Measurements from ENCODE around the gene CACFD1.

CACFD1 gene

GRCh38 chr9:133502112-133502511, 42.3 kb downstream of the CACFD1 start:
- DNase-seq, result no peak

- no peak for DNase-seq
Measured at GRCh38 chr9:133505186-133505830, 45.5 kb downstream of the CACFD1 start.

DNA sequence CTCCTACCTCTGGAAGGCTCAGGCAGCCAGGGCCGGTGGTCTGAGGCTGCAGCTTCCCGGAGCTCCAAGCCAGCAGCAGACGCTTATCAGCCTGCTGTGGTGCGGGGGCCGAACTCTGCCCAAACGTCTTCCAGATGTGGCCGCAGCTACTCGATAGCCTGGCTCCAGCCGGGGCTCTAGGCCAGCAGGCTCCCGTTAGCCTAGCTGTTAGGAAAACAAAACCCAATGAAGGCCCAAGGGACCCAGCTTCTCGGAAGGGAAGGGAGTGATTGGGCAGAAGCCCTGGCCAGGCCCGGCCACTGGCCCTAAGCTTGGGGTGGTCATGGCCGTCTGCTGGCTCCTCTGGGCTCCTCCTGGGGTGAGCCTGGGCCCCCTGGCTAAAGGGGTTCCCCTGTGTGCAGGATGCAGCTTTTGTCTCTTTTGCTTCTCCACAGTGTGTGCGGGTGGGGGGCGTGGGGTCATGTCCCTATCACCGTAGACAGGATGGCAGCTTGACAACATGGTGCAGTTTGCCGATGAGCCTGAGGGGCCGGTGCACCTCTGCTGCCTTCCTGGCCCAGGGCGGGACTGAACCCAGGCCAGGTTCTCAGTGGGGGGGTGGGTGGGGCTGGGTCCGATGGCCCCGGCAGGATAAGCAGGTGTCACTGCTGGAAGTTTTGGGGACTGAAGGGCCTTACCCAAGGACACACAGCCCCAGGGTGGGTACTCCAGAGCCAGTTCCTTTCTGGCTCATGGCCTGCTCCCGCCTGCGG, 46.3 kb downstream of the CACFD1 start:
- no peak for DNase-seq

- no peak for DNase-seq
Measured at GRCh38 chr9:133506653-133507038, 46.9 kb downstream of the CACFD1 start.

DNA sequence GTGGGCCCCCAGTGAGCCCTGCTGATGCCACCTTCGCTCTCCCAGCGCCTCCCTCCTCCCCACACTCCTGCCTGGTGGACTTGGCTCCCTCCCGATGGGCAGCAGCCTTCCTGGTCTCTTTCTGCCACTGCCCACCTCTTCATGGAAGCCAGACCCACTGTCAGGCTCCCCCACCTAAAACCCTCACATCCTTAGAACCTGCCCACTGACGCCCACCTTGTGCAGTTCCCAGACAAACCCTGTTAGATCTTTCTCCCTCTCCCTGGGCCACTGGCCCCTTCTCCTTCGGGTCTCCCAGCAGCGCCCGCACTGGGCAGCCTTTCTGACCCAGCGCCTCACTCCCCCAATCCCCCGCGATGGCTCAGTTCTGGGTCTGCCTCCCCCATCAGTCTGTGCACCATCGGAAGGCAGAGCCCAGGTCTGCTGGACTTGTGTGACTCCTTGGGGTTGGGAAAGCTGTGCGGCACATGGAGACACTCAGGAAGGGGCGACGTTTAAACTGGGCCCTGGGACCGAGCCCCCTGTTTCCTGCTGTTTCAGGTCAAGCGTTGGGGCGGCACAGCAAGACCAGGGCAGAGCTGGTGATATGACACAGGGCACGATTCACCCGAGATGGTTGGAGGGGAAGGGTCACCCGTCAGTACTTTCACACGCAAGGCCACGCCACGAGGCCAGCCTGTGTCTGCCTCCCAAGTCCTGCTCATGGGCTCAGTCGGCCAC, 47.6 kb downstream of the CACFD1 start:
- DNase-seq, result no peak

DNA sequence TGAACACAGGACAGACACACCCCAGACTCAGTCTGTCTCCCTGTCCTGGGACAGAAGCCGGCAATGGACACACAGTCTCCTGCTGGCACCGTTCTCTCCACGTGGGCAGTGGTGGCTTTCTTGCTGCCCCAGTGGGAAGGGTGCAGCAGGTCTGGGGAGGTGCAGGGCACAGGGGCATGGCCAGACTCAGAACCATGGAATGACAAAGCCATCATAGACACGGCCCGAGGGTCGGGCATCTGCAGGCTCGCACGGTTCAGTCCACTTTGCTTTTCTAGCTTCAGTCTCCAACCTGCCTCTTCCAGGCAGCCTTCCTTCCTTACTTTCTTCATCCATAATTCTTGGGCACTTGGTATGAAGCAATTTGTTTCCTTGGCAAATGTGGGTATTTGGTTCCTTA, 48.3 kb downstream of the CACFD1 start:
- DNase-seq, result no peak

- DNase-seq, result no peak
Measured at GRCh38 chr9:133509179-133510083, 49.7 kb downstream of the CACFD1 start.

DNA sequence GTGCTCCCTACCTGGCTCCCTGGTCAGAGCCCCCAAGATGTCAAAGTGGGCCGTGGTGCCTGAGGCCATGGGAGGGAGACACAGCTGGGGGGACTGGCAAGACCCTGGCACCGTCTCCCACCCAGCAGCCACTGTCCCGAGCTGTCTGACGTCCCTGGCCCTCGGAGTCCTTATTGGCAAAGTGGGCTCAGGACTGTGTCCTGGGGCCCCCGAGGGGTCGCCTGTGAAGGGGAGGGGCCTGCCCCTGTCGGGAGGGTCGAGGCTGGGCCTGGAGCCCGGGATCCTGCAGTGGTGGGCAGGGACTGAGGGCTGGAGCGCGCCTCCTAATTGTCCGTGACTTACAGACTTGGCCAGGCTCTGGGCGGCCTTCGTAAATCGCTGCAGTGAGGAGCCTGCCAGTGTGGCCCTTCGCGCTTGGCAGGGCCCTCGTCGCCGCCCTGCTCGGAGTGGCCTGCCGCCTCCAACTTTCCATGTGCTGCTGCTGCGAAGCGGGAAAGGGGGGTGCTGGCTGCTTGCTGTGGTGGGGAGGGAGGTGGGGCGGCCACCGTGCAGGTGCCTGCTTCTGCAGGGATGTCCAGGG, 51.2 kb downstream of the CACFD1 start:
- DNase-seq, result no peak

DNA sequence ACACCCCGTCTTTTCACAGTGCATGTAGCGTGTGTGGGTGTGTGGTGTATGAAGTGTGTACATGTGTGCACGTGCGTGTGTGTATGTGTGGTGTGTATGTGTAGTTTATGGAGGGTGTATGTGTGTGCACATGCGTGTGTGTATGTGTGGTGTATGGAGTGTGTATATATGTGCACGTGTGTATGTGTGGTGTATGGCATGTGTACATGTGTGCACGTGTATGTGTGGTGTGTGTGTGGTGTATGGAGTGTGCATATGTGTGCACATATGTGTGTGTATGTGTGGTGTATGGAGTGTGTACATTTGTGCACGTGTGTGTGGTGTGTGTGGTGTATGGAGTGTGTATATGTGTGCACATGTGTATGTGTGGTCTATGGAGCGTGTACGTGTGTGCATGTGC, 51.8 kb downstream of the CACFD1 start:
- no peak for DNase-seq

GRCh38 chr9:133512253-133513213, 52.8 kb downstream of the CACFD1 start:
- no peak for DNase-seq

GRCh38 chr9:133513214-133514100, 53.7 kb downstream of the CACFD1 start:
- no peak for DNase-seq

GRCh38 chr9:133514460-133515239, 54.9 kb downstream of the CACFD1 start:
- no peak for DNase-seq

DNA sequence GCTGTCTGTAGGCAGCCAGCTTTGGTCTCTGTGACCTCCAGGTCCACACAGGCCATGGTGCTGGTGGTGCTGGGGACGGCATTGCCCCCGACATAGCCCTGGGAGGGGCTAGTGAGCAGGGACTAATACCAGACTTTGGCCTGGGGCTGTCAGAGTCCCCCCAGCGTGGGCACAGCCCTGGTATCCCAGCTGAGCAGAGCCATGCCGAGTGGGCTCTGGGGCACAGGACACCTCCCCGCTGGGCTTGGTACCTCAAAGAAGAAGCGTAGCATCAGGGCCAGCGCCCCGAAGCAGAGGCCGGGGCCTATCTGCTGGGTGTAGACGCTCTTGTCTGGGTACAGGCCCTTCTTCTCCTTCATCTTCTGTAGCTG, 55.4 kb downstream of the CACFD1 start:
- no peak for DNase-seq

- no peak for DNase-seq
Measured at GRCh38 chr9:133515615-133516255, 56.0 kb downstream of the CACFD1 start.

- DNase-seq, result no peak
Measured at GRCh38 chr9:133516256-133516960, 56.6 kb downstream of the CACFD1 start.

DNA sequence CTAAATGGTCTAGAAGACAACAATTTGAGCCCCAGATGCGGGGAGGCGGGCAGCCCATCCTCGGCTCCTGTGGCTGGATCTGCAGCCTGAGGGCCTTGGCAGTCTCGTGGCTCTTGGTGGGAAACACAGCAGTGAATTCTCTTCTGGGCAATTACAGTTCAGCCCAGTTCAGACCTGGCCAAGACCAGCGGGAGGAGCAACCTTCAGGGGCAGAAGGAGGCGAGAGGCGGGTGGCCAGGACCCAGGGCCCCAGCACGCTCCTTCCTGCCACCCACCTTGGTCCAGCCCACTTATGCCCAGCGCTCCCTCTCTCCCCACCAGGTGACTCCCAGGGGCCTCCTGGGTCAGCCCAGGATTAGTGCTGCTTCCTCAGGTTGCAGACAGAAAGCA, 57.2 kb downstream of the CACFD1 start:
- no peak for DNase-seq

GRCh38 chr9:133517711-133518110, 57.9 kb downstream of the CACFD1 start:
- DNase-seq, result no peak

DNA sequence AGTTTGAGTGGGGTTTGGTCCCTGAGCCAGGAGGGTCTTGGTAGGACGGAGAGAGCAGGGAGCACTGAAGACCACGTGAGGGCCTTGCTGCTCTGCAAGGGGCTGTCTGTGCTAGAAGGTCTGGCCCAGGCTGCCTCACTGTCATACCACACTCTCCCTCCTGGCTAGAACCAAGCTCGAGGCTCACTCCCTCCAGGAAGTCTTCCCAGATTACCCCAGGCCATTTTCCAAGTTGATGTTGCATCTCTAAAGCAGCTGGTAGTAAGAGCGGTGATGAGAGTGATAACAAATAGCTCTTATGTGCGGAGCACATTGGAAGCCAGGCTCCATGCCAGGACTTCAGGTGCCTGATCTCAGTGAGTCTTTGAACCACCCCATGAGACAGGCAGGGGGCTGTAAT, 58.4 kb downstream of the CACFD1 start:
- no peak for DNase-seq

Measured in AML-193 (cell line).